ENCODE results near the gene DICER1.

Gene DICER1

GRCh38 chr14:95056476-95056875, 100.9 kb downstream of the DICER1 start:
- no peak for DNase-seq (ENCODE audit: low read depth in 1 of 2, low spot score in 1 of 2)
- no peak for TF ChIP-seq POLR2AphosphoS5 (IDR thresholded peaks at IDR 0.05; ENCODE audit: low read depth)
- no peak for TF ChIP-seq REST (IDR thresholded peaks at IDR 0.05; ENCODE audit: insufficient replicate concordance, low read depth)
- TF ChIP-seq, protein P1, sequence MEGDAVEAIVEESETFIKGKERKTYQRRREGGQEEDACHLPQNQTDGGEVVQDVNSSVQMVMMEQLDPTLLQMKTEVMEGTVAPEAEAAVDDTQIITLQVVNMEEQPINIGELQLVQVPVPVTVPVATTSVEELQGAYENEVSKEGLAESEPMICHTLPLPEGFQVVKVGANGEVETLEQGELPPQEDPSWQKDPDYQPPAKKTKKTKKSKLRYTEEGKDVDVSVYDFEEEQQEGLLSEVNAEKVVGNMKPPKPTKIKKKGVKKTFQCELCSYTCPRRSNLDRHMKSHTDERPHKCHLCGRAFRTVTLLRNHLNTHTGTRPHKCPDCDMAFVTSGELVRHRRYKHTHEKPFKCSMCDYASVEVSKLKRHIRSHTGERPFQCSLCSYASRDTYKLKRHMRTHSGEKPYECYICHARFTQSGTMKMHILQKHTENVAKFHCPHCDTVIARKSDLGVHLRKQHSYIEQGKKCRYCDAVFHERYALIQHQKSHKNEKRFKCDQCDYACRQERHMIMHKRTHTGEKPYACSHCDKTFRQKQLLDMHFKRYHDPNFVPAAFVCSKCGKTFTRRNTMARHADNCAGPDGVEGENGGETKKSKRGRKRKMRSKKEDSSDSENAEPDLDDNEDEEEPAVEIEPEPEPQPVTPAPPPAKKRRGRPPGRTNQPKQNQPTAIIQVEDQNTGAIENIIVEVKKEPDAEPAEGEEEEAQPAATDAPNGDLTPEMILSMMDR (IDR thresholded peaks at IDR 0.05; ENCODE audit: insufficient read depth, low read length): no peak
- TF ChIP-seq GABPA (IDR thresholded peaks at IDR 0.05; ENCODE audit: low read depth): no peak
- TF ChIP-seq SPI1 (IDR thresholded peaks at IDR 0.05; ENCODE audit: borderline replicate concordance, low read depth): no peak
- Histone ChIP-seq H3K27me3 (ENCODE audit: insufficient read depth, poor library complexity, severe bottlenecking) (no peaks in the 10 kb centered on the region), H3K27ac (replicated peaks) (no peak overlapping the region), H3K4me3 (replicated peaks; ENCODE audit: insufficient read depth, low read length) (no peak overlapping the region)

DNA sequence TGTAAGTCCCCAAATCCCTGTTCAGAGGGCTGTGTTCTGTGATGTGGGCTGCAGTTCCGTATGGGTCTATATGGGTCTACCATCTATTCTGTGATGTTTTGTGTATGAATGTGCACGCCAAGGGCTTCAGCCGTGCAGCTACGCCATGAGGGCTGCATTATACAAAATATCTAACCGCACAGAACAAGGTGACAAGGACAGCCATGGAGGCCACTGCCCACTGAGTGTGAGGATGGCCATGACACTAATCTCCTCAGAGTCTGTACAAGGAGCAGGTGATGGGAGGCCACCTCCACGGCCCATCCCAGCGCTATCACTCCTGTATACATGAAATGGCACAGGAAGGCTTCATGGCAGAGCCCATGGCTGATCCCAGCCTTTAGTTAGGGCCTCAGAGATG, 102.0 kb downstream of the DICER1 start:
- DNase-seq (ENCODE audit: low read depth in 1 of 2, low spot score in 1 of 2): no peak
- Histone ChIP-seq H3K27me3 (ENCODE audit: insufficient read depth, poor library complexity, severe bottlenecking) (no peaks in the 10 kb centered on the region), H3K4me3 (replicated peaks; ENCODE audit: insufficient read depth, low read length) (no peak overlapping the region), H3K27ac (replicated peaks) (no peak overlapping the region)
- TF ChIP-seq SPI1 (IDR thresholded peaks at IDR 0.05; ENCODE audit: borderline replicate concordance, low read depth) (no peak), GABPA (IDR thresholded peaks at IDR 0.05; ENCODE audit: low read depth) (no peak), REST (IDR thresholded peaks at IDR 0.05; ENCODE audit: insufficient replicate concordance, low read depth) (no peak), POLR2AphosphoS5 (IDR thresholded peaks at IDR 0.05; ENCODE audit: low read depth) (no peak)
- TF ChIP-seq, protein P1 (IDR thresholded peaks at IDR 0.05; ENCODE audit: insufficient read depth, low read length): no peak

DNA sequence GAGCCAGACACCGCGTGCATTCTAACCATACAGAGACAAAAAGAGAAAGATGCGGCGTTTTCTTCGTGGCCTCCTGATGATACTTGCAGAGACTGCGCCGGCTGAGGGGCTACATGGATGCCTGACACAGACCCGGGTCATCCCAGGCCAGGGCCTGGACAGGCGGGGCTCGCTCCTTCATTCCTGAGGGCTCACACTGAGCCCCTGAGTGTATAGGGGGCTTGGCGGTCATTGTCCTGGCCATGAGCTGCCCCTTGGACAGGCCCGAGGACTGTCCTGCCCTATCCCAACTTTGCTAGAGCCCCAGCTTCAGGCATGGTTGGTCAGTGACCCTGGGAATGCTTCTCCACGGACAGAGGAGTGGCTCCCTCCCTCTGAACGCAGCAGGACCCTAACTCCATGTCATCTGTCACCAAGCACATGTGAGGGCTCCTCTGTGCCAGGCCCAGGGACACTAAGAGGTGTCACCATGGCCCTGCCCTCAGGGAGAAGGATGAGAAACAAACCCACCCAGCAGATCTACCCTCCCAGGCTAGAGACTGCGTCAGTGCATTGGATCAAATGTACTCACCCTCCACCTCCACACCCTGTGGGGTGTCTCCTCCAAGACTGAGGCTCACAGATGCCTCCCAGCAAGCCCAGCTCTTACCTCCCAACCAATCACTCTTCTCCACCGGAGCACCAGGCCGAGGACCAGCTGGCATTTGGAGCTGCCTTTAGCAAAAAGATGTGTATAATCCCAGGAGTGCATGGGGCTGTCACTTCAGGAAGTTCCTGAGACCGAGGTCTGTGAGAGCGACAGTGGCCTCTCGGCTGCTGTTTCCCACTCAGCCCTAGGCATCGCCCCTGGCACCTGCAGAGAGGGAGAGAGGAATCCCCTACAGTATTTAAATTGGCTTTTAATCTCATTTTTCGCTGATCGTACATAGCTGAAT, 102.7 kb downstream of the DICER1 start:
- no peak for DNase-seq (ENCODE audit: low read depth in 1 of 2, low spot score in 1 of 2)
- Histone ChIP-seq H3K27me3 (ENCODE audit: insufficient read depth, poor library complexity, severe bottlenecking) (no peaks in the 10 kb centered on the region), H3K27ac (replicated peaks) (no peak overlapping the region), H3K4me3 (replicated peaks; ENCODE audit: insufficient read depth, low read length) (no peak overlapping the region)
- TF ChIP-seq, protein P1 (IDR thresholded peaks at IDR 0.05; ENCODE audit: insufficient read depth, low read length): no peak
- no peak for TF ChIP-seq REST (IDR thresholded peaks at IDR 0.05; ENCODE audit: insufficient replicate concordance, low read depth)
- TF ChIP-seq SPI1 (IDR thresholded peaks at IDR 0.05; ENCODE audit: borderline replicate concordance, low read depth): no peak
- TF ChIP-seq GABPA (IDR thresholded peaks at IDR 0.05; ENCODE audit: low read depth): no peak
- no peak for TF ChIP-seq POLR2AphosphoS5 (IDR thresholded peaks at IDR 0.05; ENCODE audit: low read depth)
